GM12872 (cell line): ENCODE data around the gene KRTAP5-5.

ENCODE experiments used
- TF ChIP-seq, protein P1 (sequence below): IDR thresholded peaks from 3 replicates; pipeline ENCODE4 v1.5.1; 2011; ENCODE audit warnings: low read depth, mild to moderate bottlenecking, low read length, moderate library complexity; ENCODE audit not compliant: insufficient read depth

KRTAP5-5 gene

DNA sequence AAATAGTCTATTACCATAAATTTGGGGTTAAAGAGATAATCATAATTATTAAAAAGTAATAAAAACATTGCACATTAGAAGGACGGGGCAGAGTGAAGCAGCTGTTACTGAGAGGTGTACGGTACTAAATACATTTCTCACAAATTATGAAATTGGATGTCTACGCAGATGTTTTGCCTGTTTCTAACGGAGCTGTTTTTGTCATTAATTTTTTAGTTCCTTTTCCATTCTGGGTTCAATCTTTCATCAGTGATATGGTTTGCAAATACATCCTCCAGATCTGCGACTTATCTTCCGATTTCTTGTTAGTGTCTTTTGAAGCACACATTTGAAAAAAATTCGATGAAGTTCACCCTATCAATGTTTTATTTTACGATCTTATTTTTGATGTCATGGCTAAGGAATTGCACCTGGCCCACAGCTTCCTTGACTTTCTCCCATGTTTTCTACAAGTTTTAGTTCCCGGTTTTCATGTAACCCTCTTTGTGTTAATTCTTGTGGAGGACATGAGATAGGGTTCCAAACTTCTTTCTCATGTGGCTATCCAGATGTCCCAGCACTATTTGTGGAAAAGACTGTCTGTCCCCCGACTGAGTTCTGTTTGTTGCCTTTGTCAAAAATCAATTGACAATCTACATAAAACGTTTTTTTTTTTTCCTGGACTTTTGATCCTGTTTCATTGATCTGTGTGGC is 46.1 kb downstream of the KRTAP5-5 start:
- TF ChIP-seq, protein P1, sequence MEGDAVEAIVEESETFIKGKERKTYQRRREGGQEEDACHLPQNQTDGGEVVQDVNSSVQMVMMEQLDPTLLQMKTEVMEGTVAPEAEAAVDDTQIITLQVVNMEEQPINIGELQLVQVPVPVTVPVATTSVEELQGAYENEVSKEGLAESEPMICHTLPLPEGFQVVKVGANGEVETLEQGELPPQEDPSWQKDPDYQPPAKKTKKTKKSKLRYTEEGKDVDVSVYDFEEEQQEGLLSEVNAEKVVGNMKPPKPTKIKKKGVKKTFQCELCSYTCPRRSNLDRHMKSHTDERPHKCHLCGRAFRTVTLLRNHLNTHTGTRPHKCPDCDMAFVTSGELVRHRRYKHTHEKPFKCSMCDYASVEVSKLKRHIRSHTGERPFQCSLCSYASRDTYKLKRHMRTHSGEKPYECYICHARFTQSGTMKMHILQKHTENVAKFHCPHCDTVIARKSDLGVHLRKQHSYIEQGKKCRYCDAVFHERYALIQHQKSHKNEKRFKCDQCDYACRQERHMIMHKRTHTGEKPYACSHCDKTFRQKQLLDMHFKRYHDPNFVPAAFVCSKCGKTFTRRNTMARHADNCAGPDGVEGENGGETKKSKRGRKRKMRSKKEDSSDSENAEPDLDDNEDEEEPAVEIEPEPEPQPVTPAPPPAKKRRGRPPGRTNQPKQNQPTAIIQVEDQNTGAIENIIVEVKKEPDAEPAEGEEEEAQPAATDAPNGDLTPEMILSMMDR, result no peak

DNA sequence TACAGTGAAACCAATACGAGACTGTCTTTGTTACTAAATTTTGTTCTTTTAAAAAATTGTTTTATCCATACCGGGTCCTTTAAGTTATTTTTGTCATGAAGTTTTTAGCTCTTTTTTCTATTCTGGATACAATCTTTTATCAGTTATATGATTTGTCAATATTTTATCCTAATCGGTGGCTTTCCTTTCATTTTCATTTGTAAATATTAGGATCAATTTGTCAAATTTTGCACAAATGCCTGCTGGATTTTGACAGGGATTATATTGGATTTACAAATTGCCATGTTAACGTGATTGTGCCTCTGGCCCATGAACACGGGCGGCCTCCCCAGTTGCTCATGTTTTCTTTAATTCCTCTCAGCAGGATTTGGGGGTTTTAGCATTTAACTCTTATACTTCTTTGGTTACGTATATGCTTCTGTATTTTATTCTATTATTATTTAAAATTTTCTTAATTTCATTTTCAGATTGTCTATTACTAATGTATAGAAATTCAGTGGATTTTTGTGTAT is 46.7 kb downstream of the KRTAP5-5 start:
- TF ChIP-seq, protein P1, result no peak

DNA sequence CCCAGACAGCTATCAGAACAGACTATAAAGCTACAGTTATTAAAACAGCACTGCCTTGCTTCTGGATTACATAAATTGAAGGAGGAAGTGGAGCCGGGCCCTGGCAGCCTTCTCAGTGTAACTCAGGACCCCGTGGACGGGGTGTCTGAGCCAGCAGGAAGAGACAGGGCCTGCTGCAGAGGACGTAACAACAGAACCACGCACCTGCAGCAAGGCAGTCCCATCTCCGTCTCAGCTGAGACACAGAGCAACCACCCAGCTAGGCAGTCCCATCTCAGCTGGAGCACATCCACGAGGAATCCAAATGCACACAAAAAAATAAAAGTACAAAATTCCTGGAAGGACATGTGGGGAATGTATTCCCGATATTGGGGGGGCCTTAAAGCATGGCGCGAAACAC is 50.3 kb downstream of the KRTAP5-5 start:
- TF ChIP-seq, protein P1, result no peak
